ENCODE results near the gene FAM98C. TPM values are rescaled to one million over a fixed set of nuclear protein-coding genes. Genes with fewer than 3 reads are reported as not detected.
"Not testable (repeated sequence)": the region's sequence is repeated elsewhere in the genome, so short reads cannot be mapped to it uniquely, and the experiment has no call there.

The FAM98C gene
- total RNA-seq, 1 donor from 2014 or later: 37.1 TPM

GRCh38 chr19:38411041-38411712 is 8.3 kb downstream of the FAM98C start:
- no peak for TF ChIP-seq CTCF (conservative IDR thresholded peaks at IDR 0.05; ENCODE audit: low read depth, low read length)
- no peak for DNase-seq (ENCODE audit: low read depth)
- H3K4me3 ChIP-seq (ENCODE audit: low read depth, low read length): no peak overlapping the region

GRCh38 chr19:38411898-38412297 is 9.0 kb downstream of the FAM98C start:
- DNase-seq (ENCODE audit: low read depth); H3K4me3 ChIP-seq (ENCODE audit: low read depth, low read length): not testable (repeated sequence)

- DNase-seq (ENCODE audit: low read depth): no peak
- no peak overlapping the region for H3K4me3 ChIP-seq (ENCODE audit: low read depth, low read length)
- TF ChIP-seq CTCF (conservative IDR thresholded peaks at IDR 0.05; ENCODE audit: low read depth, low read length): no peak
Measured at GRCh38 chr19:38412491-38412890, 9.6 kb downstream of the FAM98C start.

- TF ChIP-seq CTCF (conservative IDR thresholded peaks at IDR 0.05; ENCODE audit: low read depth, low read length): no peak
- no peak overlapping the region for H3K4me3 ChIP-seq (ENCODE audit: low read depth, low read length)
Measured at GRCh38 chr19:38412961-38413360, 10.1 kb downstream of the FAM98C start.

GRCh38 chr19:38413416-38413815 is 10.5 kb downstream of the FAM98C start:
- DNase-seq (ENCODE audit: low read depth): no peak
- no peak for TF ChIP-seq CTCF (conservative IDR thresholded peaks at IDR 0.05; ENCODE audit: low read depth, low read length)

More at GRCh38 chr19:38412961-38413360, 10.1 kb downstream of the FAM98C start:
- DNase-seq (ENCODE audit: low read depth): no peak

GRCh38 chr19:38417146-38417543 is 14.3 kb downstream of the FAM98C start:
- TF ChIP-seq CTCF (conservative IDR thresholded peaks at IDR 0.05; ENCODE audit: low read depth, low read length): no peak
- H3K4me3 ChIP-seq (ENCODE audit: low read depth, low read length): no peak overlapping the region
- no peak for DNase-seq (ENCODE audit: low read depth)

More at GRCh38 chr19:38413416-38413815, 10.5 kb downstream of the FAM98C start:
- no peak overlapping the region for H3K4me3 ChIP-seq (ENCODE audit: low read depth, low read length)

GRCh38 chr19:38417544-38418506 is 14.9 kb downstream of the FAM98C start:
- no peak for TF ChIP-seq CTCF (conservative IDR thresholded peaks at IDR 0.05; ENCODE audit: low read depth, low read length)
- peak overlapping the region; percentile 19 for H3K4me3 ChIP-seq (ENCODE audit: low read depth, low read length)
- DNase-seq (ENCODE audit: low read depth): no peak

All from epithelial cell of proximal tubule (primary cell).